ENCODE data around the gene CDK15.

Gene CDK15

GRCh38 chr2:201933792-201934237, 127.5 kb downstream of the CDK15 start:
- no peak for DNase-seq
- Histone ChIP-seq H3K36me3 (no peaks in the 10 kb centered on the region), H3K9me3 (ENCODE audit: severe bottlenecking) (peaks cover 6% of the 10 kb centered on the region), H3K4me3 (ENCODE audit: low read depth, low read length) (no peak overlapping the region), H3K27ac (no peak overlapping the region), H3K27me3 (ENCODE audit: insufficient read depth, low read depth, severe bottlenecking) (no peaks in the 10 kb centered on the region)
- no peak for TF ChIP-seq CTCF (IDR thresholded peaks at IDR 0.05; ENCODE audit: low read depth, low read length)

GRCh38 chr2:201936817-201937216, 130.5 kb downstream of the CDK15 start:
- Histone ChIP-seq H3K36me3 (no peaks in the 10 kb centered on the region), H3K9me3 (ENCODE audit: severe bottlenecking) (peaks cover 6% of the 10 kb centered on the region), H3K27ac (no peak overlapping the region), H3K27me3 (ENCODE audit: insufficient read depth, low read depth, severe bottlenecking) (no peaks in the 10 kb centered on the region), H3K4me3 (ENCODE audit: low read depth, low read length) (no peak overlapping the region)
- no peak for DNase-seq
- no peak for TF ChIP-seq CTCF (IDR thresholded peaks at IDR 0.05; ENCODE audit: low read depth, low read length)

- TF ChIP-seq CTCF (IDR thresholded peaks at IDR 0.05; ENCODE audit: low read depth, low read length): no peak
- no peaks in the 10 kb centered on the region for H3K27me3 ChIP-seq (ENCODE audit: insufficient read depth, low read depth, severe bottlenecking)
- no peaks in the 10 kb centered on the region for H3K36me3 ChIP-seq
- DNase-seq: no peak
- no peak overlapping the region for H3K4me3 ChIP-seq (ENCODE audit: low read depth, low read length)
- H3K27ac ChIP-seq: no peak overlapping the region
- H3K9me3 ChIP-seq (ENCODE audit: severe bottlenecking): peaks cover 6% of the 10 kb centered on the region
Observed at GRCh38 chr2:201937343-201937742, 131.0 kb downstream of the CDK15 start.

GRCh38 chr2:201938156-201938775, 131.9 kb downstream of the CDK15 start:
- peaks cover 6% of the 10 kb centered on the region for H3K9me3 ChIP-seq (ENCODE audit: severe bottlenecking)
- H3K27ac ChIP-seq: no peak overlapping the region
- no peak for DNase-seq
- no peaks in the 10 kb centered on the region for H3K36me3 ChIP-seq
- TF ChIP-seq CTCF (IDR thresholded peaks at IDR 0.05; ENCODE audit: low read depth, low read length): no peak
- no peak overlapping the region for H3K4me3 ChIP-seq (ENCODE audit: low read depth, low read length)
- H3K27me3 ChIP-seq (ENCODE audit: insufficient read depth, low read depth, severe bottlenecking): no peaks in the 10 kb centered on the region

- H3K9me3 ChIP-seq (ENCODE audit: severe bottlenecking): peaks cover 6% of the 10 kb centered on the region
- no peak overlapping the region for H3K4me3 ChIP-seq (ENCODE audit: low read depth, low read length)
- no peak for DNase-seq
- H3K27me3 ChIP-seq (ENCODE audit: insufficient read depth, low read depth, severe bottlenecking): no peaks in the 10 kb centered on the region
- H3K27ac ChIP-seq: no peak overlapping the region
- H3K36me3 ChIP-seq: no peaks in the 10 kb centered on the region
- TF ChIP-seq CTCF (IDR thresholded peaks at IDR 0.05; ENCODE audit: low read depth, low read length): no peak
Observed at GRCh38 chr2:201938781-201939180, 132.4 kb downstream of the CDK15 start.

- Histone ChIP-seq H3K27ac (no peak overlapping the region), H3K27me3 (ENCODE audit: insufficient read depth, low read depth, severe bottlenecking) (no peaks in the 10 kb centered on the region), H3K9me3 (ENCODE audit: severe bottlenecking) (peaks cover 4% of the 10 kb centered on the region), H3K4me3 (ENCODE audit: low read depth, low read length) (no peak overlapping the region), H3K36me3 (no peaks in the 10 kb centered on the region)
- peak; percentile 34 for DNase-seq
- TF ChIP-seq CTCF (IDR thresholded peaks at IDR 0.05; ENCODE audit: low read depth, low read length): no peak
Observed at GRCh38 chr2:201939453-201939941, 133.2 kb downstream of the CDK15 start.

All from WERI-Rb-1 (cell line).